Measurements from ENCODE around the gene MOGAT2. TPM values are rescaled to one million over a fixed set of nuclear protein-coding genes. Genes with fewer than 3 reads are reported as not detected.

Gene MOGAT2
- total and polyA plus RNA-seq, 2 donors (not counting 3 experiments of a cell fraction or from before 2014, with no cell fraction given), result not detected

DNA sequence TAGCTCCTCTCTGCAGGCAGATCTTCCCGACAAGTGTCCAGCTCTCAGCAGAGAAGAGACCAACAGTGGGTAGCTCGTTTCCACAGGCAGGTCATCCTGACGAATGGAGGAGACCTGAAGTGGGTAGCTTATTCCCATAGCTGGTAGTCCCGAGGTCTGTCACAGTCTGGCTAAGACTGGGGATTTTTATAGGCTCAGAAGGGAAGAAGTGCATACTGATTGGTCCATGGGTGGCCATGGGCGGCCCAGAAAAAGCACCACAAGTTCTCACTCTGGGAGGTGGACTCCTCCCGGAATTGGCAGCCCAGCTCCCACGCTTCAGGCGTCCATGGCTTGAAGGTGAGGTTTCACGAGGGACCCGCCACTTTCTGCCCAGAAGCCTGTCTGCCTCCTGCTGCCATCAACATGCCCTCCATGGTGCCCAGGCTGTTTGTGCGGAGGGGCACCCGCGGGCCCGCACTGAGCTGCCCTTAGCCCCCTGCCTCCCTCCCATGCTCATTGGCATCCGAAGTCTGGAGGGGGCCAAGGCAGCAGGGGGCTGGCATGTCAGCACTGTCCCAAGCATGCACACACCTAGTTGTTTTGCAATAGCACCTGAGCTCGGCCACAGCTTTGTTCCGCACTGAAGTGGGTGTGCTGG, 38.9 kb upstream of the MOGAT2 start:
- Histone ChIP-seq H3K9me3 (replicated peaks; ENCODE audit: control insufficient read depth, insufficient read depth, low read length) (no peaks in the 10 kb centered on the region), H3K36me3 (ENCODE audit: control insufficient read depth in 2 of 2, extremely low read depth in 1 of 2, insufficient read depth in 2 of 2, low read length in 2 of 2) (no peaks in the 10 kb centered on the region), H4K20me1 (replicated peaks; ENCODE audit: control insufficient read depth, extremely low read depth, insufficient read depth, low read length) (no peaks in the 10 kb centered on the region), H3K9me1 (replicated peaks; ENCODE audit: control insufficient read depth, extremely low read depth, insufficient read depth, low read length) (no peaks in the 10 kb centered on the region), H3K4me3 (replicated peaks in 1 of 3; ENCODE audit: insufficient read depth in 1 of 3, low read depth in 1 of 3, low read length in 3 of 3) (no peak overlapping the region), H3K4me1 (ENCODE audit: control insufficient read depth, extremely low read depth, insufficient read depth, low read length) (no peaks in the 10 kb centered on the region), H3K27ac (ENCODE audit: insufficient read depth, low read depth, low read length) (no peak overlapping the region), H2AFZ (ENCODE audit: low read depth, low read length) (no peak overlapping the region), H3K9ac (replicated peaks; ENCODE audit: extremely low read depth, insufficient read depth, low read length) (no peak overlapping the region), H3K79me2 (ENCODE audit: control insufficient read depth, insufficient read depth, low read length) (no peaks in the 10 kb centered on the region), H3K4me2 (ENCODE audit: insufficient read depth, low read length) (no peak overlapping the region), H3K27me3 (ENCODE audit: control insufficient read depth in 2 of 2, insufficient read depth in 2 of 2, low read length in 2 of 2) (peaks cover 9 to 22% of the 10 kb centered on the region in 2 experiments)
- no peak for FAIRE-seq
- DNase-seq (ENCODE audit: low read depth, low spot score), result no peak
- ChIA-PET CTCF (interaction anchor here (1.0 to 1.2 kb wide), 2 partner anchors 27 to 45 kb away, joined by 5 to 7 read pairs; no protein-coding TSS in a partner anchor), POLR2A (no interaction called here)
- dilution Hi-C loops (cut with MboI; ENCODE audit: extremely low pct_ligation_motif_present, low sequenced_read_pairs), result no loop called here
- BruUV-seq (replicated peaks), result no TSS peak
- TF ChIP-seq POLR2A (IDR thresholded peaks at IDR 0.05; ENCODE audit: low read depth, low read length), result no peak
- TF ChIP-seq, protein P1, sequence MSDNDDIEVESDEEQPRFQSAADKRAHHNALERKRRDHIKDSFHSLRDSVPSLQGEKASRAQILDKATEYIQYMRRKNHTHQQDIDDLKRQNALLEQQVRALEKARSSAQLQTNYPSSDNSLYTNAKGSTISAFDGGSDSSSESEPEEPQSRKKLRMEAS (IDR thresholded peaks at IDR 0.05; ENCODE audit: insufficient read depth, insufficient read length), result no peak
- TF ChIP-seq EZH2 (IDR thresholded peaks at IDR 0.05; ENCODE audit: borderline replicate concordance, low read depth, low read length, severe bottlenecking), result no peak
- intact Hi-C loops (cut with micrococcal nuclease), result no loop called here

DNA sequence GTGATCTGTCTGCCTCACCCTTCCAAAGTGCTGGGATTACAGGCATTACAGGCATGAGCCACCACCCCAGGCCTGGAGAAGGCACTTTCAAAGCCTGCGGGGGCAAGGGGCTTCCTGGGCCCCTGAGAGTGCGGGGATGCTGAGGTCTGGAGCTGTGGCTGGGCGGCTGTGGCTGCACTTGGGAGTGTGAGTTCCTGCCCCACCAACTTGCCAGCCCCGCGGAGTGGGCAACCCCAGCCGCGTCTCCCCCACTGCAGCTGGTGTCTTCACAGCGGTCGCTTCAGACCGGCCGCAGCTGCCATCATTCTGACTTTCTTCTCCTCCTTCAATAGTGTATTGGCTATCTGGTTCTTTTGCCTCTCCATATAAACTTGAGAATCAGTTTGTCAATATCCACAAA, 38.1 kb upstream of the MOGAT2 start:
- no TSS peak for BruUV-seq (replicated peaks)
- Histone ChIP-seq H4K20me1 (replicated peaks; ENCODE audit: control insufficient read depth, extremely low read depth, insufficient read depth, low read length) (no peaks in the 10 kb centered on the region), H3K27me3 (ENCODE audit: control insufficient read depth in 2 of 2, insufficient read depth in 2 of 2, low read length in 2 of 2) (peaks cover 9 to 19% of the 10 kb centered on the region in 2 experiments), H2AFZ (ENCODE audit: low read depth, low read length) (no peak overlapping the region), H3K4me3 (replicated peaks in 1 of 3; ENCODE audit: insufficient read depth in 1 of 3, low read depth in 1 of 3, low read length in 3 of 3) (no peak overlapping the region), H3K27ac (ENCODE audit: insufficient read depth, low read depth, low read length) (no peak overlapping the region), H3K4me1 (ENCODE audit: control insufficient read depth, extremely low read depth, insufficient read depth, low read length) (no peaks in the 10 kb centered on the region), H3K36me3 (ENCODE audit: control insufficient read depth in 2 of 2, extremely low read depth in 1 of 2, insufficient read depth in 2 of 2, low read length in 2 of 2) (no peaks in the 10 kb centered on the region), H3K79me2 (ENCODE audit: control insufficient read depth, insufficient read depth, low read length) (no peaks in the 10 kb centered on the region), H3K9me3 (replicated peaks; ENCODE audit: control insufficient read depth, insufficient read depth, low read length) (no peaks in the 10 kb centered on the region), H3K4me2 (ENCODE audit: insufficient read depth, low read length) (no peak overlapping the region), H3K9me1 (replicated peaks; ENCODE audit: control insufficient read depth, extremely low read depth, insufficient read depth, low read length) (no peaks in the 10 kb centered on the region), H3K9ac (replicated peaks; ENCODE audit: extremely low read depth, insufficient read depth, low read length) (no peak overlapping the region)
- TF ChIP-seq GATA2 (IDR thresholded peaks at IDR 0.05; ENCODE audit: insufficient read depth, insufficient read length, low read depth, low read length), result no peak
- TF ChIP-seq, protein P2, sequence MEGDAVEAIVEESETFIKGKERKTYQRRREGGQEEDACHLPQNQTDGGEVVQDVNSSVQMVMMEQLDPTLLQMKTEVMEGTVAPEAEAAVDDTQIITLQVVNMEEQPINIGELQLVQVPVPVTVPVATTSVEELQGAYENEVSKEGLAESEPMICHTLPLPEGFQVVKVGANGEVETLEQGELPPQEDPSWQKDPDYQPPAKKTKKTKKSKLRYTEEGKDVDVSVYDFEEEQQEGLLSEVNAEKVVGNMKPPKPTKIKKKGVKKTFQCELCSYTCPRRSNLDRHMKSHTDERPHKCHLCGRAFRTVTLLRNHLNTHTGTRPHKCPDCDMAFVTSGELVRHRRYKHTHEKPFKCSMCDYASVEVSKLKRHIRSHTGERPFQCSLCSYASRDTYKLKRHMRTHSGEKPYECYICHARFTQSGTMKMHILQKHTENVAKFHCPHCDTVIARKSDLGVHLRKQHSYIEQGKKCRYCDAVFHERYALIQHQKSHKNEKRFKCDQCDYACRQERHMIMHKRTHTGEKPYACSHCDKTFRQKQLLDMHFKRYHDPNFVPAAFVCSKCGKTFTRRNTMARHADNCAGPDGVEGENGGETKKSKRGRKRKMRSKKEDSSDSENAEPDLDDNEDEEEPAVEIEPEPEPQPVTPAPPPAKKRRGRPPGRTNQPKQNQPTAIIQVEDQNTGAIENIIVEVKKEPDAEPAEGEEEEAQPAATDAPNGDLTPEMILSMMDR (IDR thresholded peaks at IDR 0.05; ENCODE audit: extremely low read depth in 1 of 2, insufficient read depth in 1 of 2, low read depth in 1 of 2, low read length in 2 of 2), result no peak
- TF ChIP-seq, protein P1 (IDR thresholded peaks at IDR 0.05; ENCODE audit: insufficient read depth, insufficient read length), result no peak
- no peak for TF ChIP-seq JUN (IDR thresholded peaks at IDR 0.05; ENCODE audit: borderline replicate concordance, insufficient read depth, insufficient read length, low read depth)
- TF ChIP-seq POLR2A (IDR thresholded peaks at IDR 0.05; ENCODE audit: low read depth, low read length), result no peak
- TF ChIP-seq MYC (IDR thresholded peaks at IDR 0.05; ENCODE audit: low read depth, low read length), result no peak
- TF ChIP-seq EZH2 (IDR thresholded peaks at IDR 0.05; ENCODE audit: borderline replicate concordance, low read depth, low read length, severe bottlenecking), result no peak
- no peak for TF ChIP-seq FOS (IDR thresholded peaks at IDR 0.05; ENCODE audit: borderline replicate concordance, insufficient read depth, low read length)
- no peak for TF ChIP-seq POLR2AphosphoS5 (IDR thresholded peaks at IDR 0.05; ENCODE audit: insufficient read depth, low read depth, low read length)
- FAIRE-seq, result no peak
- intact Hi-C loops (cut with micrococcal nuclease), result no loop called here
- dilution Hi-C loops (cut with MboI; ENCODE audit: extremely low pct_ligation_motif_present, low sequenced_read_pairs), result no loop called here
- ChIA-PET CTCF (interaction anchor here (1.2 kb wide), 1 partner anchor 82 kb away, joined by 6 read pairs; no protein-coding TSS in a partner anchor), POLR2A (no interaction called here)
- DNase-seq (ENCODE audit: low read depth, low spot score), result no peak
